Germinal center (tissue), 1 donor: ENCODE data around the gene SPATA2L.
"Not testable (repeated sequence)": the region's sequence is repeated elsewhere in the genome, so short reads cannot be mapped to it uniquely, and the experiment has no call there.

Source experiments
- DNase-seq: peaks from one replicate; pipeline ENCODE4 v3.0.0; 2012; ENCODE audit warnings: mixed read lengths, low spot score

SPATA2L gene

DNA sequence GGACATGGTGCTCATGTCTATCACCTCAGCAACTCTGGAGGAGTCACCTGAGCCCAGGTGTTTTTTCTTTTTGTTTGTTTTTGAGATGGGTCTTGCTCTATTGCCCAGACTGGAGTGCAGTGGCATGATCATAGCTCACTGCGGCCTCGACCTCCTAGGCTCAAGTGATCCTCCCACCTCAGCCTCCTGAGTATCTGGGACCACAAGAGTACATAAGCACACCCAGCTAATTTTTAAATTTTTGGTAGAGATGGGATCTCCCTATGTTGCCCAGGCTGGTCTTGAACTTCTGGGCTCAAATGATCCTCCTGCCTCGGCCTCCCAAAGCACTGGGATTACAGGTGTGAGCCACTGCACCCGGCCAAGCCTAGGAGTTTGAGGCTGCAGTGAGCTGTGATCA is 11.9 kb downstream of the SPATA2L start:
- DNase-seq = not testable (repeated sequence)

DNA sequence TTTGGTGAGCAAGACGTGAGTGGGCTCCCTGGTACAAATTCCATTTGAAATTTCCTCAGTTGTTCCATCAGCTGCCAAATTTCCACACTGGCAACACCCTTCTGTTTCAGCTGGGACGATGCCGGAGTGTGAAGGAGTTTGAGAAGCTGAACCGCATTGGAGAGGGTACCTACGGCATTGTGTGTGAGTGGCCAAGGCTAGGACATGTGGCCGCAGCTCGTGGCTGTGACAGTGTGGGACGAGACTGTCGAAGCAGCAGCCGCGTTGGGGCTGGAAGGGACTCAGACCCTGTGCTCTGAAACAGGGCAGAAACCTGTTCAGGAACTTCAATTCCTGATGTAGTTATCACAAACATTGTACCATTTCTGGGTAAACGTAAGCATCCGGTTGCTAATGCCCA is 12.4 kb downstream of the SPATA2L start:
- DNase-seq = no peak

DNA sequence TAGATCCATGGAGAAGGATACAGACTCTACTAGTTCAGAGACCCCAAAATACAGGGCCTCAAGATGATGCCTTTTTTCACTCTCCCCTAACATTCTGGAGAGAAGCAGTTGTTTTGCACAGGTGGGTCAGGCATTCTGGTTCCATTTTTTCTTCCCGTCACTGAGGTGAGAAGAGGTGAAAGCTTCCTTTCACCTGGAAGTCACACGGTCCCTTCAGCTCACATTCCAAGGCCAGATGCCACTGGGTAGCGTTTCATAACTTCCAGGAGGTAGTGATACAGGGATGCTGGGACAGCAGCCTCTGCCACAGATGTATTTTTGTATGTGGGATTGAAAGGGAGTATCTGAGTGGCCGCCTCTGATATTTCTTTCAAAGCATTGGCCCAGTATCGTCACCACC is 13.1 kb downstream of the SPATA2L start:
- DNase-seq = no peak

DNA sequence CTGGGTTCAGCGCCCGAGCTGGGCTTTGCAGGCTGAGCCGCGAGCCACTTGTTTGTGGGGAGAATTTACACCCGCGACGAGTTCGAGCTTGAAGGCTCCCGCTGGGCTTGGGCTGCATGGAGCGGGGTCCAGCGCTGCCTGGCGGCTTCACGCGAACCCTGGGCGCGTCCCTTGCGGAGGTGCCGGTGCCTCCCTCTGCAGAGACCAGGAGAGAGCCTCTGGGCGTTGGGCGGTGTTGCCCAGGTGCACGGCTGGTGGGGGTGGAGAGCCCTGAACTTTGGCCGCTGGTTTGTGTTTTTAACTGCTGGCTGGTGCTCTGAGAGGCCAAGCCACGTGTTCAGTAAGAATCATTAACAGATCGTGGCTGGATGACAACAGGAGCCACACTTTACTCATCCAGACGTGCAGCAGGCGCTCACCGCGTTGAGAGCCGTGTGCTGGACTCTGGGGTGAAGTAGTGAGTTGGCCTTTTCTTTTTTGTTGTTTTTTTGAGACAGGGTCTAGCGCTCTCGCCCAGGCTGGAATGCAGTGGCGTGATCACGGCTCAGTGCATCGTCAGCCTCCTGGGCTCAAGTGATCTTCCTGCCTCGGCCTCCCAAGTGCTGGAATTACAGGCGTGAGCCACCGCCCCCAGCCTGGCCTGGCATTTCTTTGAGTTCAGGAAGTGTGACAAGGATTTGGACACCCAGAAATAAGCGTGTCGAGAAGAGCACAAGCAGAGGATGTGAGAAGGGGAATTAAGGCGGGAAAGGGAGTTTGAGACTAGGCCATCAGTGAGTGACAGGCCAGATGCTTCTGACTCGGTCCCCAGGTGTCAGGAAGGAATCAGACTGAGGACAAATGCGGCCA is 14.2 kb downstream of the SPATA2L start:
- peak; percentile 41 for DNase-seq

DNA sequence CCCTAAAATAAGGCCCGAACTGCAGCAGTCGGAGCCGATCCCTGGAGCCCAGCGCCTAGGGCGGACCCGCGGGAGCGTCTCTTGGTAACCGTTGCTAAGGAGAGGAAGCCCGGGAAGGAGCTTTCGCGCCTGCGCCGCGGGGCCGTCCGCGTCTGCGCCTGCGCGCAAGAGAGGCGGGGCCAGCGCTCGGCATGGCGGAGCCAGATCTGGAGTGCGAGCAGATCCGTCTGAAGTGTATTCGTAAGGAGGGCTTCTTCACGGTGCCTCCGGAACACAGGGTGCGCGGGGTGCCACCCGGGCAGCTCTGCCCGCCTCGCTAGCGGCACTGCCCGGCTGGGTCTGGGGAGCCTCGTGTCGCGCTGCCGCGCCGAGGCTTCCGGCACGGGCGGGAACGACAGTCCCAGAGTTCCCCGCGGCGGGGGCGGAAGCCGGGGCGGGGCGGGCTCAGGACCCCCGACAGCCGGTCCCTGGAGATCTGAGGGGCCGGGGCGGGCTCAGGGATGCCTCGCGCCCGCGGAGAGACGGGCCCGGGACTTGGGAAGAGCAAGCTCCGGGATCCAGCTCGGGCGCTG is 14.9 kb downstream of the SPATA2L start, which contains the start of gene CDK10:
CDK10 (plus strand) TSS at position 170 of the 572 bp plus-strand sequence; CDS start at position 192, 22 bp downstream.
- peak; percentile 92 for DNase-seq

DNA sequence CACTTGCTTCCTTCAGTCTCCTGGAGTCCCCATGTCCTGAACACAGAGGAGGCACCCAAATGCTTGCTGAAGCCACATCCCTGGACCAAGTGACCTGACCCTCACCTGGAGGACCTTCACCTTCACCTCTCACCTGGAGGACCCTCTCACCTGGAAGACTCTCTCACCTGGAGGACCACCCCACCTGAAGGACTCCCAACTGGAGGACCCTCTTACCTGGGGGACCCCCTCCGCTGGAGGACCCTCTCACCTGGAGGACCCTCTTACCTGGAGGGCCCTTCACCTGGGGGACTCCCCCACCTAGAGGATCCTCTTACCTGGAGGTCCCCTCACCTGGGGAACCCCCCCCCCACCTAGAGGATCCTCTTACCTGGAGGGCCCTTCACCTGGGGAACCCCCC is 15.6 kb downstream of the SPATA2L start:
- no peak for DNase-seq

DNA sequence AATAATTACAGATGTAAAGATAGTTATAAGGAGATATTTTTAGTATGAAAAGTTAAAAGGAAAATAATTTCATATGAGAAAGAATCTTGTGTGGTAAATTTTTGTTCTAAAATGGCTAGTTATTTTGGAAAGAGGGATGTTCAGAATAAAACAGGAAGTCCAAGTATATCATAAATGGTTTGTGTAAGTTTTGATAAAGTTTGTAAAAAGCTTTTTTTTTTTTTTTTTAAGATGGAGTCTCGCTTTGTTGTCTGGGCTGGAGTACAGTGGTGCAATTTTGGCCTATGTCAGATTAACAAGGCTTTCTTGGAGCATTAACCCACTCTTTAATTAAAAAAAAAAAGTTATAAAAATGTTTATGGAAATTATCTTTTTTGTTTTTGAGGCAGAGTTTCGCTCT is 23.2 kb downstream of the SPATA2L start:
- no peak for DNase-seq

DNA sequence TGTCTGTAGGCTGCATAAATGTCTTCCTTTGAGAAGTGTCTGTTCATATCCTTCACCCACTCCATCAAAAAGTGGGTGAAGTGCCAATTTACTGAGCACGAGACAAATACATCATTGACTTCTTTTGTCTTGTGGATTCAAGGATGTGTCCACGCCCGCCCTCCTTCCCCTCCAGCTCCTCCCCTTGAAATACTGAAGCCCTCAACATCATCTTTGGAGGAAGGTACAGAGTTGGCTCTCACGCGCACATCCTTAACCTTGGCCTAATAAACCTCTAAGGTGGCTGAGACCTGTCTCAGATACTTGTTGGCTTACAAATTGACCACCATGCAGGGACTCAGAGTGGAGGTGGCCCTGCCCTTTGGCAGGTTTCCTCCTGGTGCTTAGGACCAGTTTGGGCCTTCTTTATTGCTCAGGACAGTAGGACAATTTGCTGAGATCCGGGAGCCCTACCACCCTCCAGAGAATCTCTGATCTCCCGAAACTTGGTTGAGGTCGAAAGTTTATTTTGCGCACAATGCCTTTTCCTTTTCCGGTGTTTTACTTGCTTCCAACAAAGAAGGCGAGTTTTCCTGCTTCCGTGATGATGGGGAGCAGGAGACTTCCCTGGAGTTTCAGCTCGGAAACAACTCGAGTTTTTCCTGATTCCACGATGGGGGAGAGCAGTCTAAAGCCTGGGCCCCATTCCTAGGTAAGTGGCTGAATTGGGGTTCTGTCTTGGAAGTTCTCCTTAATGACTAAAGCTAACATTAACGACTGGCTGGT is 29.1 kb downstream of the SPATA2L start:
- DNase-seq = no peak

DNA sequence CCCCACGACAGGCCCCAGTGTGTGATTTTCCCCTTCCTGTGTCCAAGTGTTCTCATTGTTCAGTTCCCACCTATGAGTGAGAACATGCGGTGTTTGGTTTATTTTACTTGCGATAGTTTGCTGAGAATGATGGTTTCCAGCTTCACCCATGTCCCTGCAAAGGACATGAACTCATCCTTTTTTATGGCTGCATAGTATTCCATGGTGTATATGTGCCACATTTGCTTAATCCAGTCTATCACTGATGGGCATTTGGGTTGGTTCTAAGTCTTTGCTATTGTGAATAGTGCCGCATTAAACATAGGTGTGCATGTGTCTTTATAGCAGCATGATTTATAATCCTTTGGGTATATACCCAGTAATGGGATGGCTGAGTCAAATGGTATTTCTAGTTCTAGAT is 29.9 kb downstream of the SPATA2L start:
- not testable (repeated sequence) for DNase-seq

DNA sequence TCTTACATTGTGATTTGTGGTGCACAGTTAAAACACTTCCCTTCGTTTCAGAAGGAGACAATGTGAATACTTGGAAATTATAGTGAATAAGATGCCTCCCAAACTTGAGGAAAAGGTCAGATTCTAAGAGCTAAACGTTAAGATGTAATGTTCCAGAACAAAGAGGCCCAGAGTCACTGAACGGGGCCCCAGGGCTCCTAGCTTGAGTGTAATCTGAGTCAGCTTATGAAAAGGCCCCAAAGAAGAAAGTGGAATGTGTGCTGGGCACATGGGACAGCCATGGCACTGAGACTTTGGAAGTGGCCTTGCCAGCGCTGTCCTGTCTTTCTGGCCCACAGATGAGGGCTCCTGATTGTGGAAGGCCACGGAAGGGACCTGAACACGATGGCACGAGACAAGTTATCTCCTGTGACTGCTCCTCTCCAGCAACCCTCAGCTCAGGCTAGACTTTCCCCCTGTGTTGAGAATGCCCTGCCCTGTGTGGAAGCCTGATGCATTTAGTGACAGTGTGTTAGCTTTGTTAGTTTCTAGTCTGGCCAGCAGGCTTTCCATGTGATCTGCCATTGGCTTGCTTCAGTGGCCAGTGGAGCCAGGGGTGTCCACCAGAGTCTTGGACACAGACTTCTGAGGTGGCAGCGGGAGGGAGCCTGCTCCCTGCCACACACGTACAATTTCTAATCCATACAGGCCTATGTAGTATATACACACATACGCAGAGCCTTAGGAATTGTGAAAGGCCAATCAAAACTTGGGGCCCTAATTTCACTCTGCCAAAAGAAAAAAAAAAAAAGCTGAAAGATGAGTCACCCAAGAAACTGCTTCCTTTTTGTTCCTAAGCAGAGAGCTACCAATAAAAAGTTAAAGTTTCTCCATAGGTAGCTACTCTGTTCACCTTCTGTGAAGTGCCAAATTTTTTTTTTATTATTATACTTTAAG is 30.7 kb downstream of the SPATA2L start:
- DNase-seq = no peak

DNA sequence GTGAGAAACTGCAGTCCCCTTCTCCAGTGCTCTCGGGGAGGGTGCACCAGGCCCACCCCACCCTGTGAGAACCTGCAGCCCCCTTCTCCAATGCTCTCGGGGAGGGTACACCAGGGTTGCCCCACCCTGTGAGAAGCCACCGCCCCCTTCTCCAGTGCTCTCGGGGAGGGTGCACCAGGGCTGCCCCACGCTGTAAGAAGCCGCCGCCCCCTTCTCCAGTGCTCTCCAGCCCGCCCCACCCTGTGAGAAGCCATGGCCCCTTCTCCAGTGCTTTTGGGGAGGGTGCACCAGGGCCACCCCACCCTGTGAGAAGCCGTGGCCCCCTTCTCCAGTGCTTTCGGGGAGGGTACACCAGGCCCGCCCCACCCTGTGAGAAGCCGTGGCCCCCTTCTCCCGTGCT is 31.8 kb downstream of the SPATA2L start:
- no peak for DNase-seq

DNA sequence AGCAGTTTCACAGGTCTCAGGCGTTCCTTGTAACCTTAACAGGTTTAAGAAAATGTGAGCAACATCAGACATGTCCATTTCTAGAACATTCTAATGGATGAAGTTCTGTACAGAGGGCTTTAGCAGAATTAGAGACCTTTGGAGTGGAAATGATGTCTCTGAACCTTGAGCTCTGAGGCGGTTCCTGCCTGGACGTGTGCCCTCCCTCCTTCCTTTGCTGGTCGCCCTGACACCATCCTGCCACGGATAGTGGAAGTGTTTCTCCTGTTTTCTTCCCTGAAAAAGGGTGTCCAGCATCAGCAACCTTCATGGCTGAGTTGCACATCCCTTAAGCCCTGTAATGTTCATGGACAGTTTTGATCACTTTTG is 32.7 kb downstream of the SPATA2L start:
- no peak for DNase-seq

DNA sequence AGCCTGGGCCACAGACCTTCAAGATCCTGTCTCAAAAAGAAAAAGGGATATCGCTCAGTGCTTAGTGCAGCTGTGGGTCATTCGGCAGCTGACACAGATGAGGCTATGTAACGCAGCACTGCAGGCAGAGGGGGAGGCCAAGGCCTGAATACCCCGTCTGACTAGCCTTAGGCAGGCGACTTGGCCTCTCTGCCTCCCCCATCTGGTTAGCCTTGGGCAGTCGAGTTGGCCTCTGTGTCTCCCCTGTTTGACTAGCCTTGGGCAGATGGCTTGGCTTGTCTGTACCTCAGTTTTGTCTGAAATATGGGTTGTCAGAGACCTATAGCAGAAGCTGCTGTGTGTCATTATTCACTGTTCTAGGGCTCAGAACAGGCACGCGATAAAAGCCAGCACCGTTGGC is 33.9 kb downstream of the SPATA2L start:
- DNase-seq = no peak

DNA sequence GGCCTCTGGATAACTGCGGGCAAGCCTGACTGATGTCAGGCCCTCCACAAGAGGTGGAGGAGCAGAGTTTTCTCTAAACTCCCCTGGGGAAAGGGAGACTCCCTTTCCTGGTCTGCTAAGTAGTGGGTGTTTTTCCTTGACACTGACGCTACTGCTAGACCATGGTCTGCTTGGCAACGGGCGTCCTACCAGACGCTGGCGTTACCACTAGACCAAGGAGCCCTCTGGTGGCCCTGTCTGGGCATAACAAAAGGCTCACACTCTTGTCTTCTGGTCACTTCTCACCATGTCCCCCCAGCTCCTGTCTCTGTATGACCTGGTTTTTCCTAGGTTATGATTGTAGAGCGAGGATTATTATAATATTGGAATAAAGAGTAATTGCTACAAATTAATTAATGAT is 34.5 kb downstream of the SPATA2L start:
- not testable (repeated sequence) for DNase-seq

DNA sequence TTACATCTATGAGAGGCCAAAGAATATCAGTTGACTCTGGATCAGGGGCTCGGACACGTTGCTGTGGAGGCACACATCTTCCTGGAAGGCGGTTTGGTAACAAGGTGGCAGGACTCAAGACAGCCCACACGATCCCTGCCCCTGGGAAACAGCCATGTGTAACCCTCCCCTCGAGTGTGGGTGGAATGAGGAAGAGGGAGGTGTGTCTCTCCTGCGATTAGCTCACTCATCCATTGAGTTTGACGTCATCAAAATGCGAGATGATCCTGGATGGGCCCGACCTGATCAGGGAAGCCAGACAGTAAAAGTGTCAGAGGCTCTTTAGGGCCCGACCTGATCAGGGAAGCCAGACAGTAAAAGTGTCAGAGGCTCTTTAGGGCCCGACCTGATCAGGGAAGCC is 37.3 kb downstream of the SPATA2L start:
- DNase-seq = not testable (repeated sequence)

DNA sequence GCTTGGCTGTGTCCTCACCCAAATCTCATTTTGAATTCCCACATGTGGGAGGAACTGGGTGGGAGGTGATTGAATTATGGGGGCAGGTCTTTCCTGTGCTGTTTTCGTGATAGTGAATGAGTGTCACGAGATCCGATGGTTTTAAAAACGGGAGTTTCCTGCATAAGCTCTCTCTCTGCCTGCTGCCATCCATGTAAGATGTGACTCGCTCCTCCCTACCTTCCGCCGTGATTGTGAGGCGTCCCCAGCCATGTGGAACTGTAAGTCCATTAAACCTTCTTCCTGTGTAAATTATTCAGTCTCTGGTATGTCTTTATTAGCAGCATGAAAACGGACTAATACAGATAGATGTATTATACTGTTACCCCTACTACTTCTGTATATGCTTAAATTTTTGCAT is 40.3 kb downstream of the SPATA2L start:
- DNase-seq = no peak

DNA sequence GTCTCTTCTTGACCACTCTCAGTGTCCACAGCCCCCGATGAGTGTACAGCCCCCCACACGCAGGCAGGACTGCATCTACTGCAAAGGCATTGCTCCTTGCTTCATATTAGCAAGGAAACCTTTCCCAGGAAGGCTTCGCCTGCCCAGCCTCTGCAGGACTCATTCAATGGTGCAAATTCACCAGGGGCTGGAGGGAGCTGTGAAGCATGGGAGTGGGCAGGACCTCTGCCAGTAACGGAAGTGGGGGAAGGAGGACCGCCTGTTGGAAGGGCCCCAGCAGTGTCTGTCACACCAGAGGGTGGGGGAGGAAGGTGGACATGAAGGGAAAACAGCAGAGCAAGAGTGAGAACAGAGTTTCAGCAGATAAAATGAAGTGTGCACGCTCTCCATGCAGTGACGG is 41.4 kb downstream of the SPATA2L start:
- DNase-seq = no peak

DNA sequence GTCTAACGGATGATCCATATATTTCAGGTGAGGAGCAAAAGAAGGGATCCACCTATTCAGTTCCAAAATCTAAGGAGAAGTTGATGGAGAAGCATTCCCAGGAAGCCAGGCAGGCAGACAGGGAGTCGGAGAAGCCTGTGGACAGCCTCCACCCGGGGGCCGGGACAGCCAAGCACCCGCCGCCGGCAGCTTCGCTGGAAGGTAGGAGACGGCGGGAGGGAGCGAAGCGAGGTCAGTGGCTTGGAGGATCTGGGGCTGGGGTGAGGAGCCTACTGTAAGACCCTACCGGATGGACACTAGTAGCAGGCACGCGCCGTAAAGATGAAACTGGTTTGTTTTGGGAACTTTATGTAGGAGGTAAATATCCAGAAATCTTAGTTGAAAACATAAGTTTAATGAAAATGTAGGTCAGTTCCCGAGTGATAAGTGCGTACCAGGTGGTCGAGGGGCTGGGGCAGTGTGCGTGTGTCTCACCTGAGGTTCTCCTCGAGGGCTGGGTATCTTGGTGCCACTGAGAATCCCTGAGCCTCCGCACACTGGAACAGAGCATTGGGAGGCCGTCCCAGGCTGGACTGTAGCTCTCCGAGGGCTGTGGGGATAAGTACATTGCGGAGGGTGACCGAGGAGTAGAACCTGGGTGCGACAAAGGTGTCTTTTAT is 43.2 kb downstream of the SPATA2L start:
- no peak for DNase-seq

DNA sequence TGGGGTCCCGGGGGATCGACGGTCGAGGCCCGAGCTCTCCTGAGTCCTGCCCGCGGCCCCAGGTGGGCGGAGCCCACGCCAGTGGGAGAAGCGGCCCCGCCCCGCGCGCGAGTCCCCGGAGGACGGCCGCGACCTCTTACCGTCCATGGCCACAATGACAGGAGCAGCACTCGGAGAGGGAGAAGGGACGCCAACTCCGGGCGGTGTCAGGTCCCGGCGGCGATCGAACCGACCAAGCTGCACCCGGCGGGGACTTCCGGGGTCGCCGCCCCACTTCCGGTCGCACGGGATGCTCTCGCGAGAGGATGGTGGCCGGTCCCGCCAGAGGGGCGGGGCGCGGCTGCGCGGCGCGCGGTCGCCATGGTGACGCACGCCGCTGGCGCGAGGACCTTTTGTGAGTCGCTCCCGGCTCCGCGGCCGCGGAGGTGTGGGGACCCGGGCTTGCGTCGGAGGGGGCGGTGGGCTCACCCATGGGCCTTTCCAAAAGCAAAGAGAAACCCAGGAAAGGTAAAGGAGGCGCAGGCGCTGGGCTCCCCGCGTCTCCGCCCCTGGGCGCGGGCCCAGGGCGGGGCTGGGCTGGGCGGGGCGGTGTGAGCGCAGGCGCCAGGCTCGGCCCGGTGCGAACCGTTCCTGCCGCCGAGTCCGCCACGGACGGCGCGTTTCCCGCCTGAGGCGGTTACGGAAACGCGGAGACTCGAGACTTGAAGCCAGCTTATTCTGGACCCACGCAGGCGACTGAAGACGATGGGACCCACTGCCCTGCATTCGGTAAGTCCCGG is 43.9 kb downstream of the SPATA2L start, which contains the start of the genes CHMP1A and SPATA33:
CHMP1A (minus strand) TSS at position 267 of the 779 bp plus-strand sequence; CDS start at position 147, 120 bp downstream.
SPATA33 (plus strand) TSS at position 395 of the 779 bp plus-strand sequence; CDS start at position 471, 76 bp downstream.
- DNase-seq = peak; percentile 95

DNA sequence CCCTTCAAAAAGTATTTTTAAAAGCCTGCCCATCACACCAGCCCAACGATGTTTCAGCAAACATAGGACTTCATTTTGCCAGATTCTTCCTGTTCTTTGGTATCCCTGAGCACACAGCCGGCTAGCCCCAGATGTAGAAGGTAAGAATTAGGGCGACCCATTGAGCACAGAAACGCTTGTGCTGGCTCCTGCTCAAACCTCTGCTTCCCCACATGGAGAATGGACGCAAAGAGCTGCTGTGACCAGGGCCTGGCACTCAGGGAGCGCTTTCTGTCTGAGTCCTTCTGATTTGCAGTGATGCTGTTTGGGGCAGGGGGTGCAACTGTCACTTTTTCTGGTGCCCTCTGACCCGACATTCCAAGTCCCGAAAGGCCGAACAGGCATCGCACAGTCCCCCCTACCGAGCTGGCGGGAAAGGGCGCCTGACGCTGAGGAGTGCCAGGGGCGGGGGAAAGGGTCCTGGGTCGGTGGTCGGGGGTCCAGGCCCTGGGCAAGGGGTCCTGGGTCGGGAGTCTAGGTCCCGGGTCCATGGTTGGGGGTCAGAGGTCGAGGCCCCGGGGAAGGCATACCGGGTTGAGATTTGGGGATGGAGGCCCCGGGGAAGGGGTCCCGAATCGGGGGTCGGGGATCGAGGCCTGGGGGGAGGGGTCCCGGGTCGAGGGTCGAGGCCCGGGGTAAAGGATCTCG is 44.9 kb downstream of the SPATA2L start:
- DNase-seq = no peak
